ENCODE measurements around the gene ALAD. TPM values are rescaled to one million over a fixed set of nuclear protein-coding genes. Genes with fewer than 3 reads are reported as not detected.

The ALAD gene
- total RNA-seq, 1 donor = 42.0 TPM

GRCh38 chr9:113350937-113351336, 50.1 kb downstream of the ALAD start:
- DNase-seq (ENCODE audit: low read depth in 2 of 3, low spot score in 2 of 3) = peak in 2 of 3 donors; percentile 83 to 96

- DNase-seq (ENCODE audit: low read depth in 2 of 3, low spot score in 2 of 3) = peak in 1 of 3 donors; percentile 57
Measured at GRCh38 chr9:113350107-113350661, 50.9 kb downstream of the ALAD start.

- DNase-seq (ENCODE audit: low read depth in 2 of 3, low spot score in 2 of 3) = peak in 1 of 3 donors; percentile 63
Measured at GRCh38 chr9:113349445-113350094, 51.5 kb downstream of the ALAD start, which contains the start of gene BSPRY. TSS of gene BSPRY (plus strand) at chr9:113349541. CDS start at chr9:113349580, 39 bp downstream.

GRCh38 chr9:113349066-113349444, 52.0 kb downstream of the ALAD start:
- no peak for DNase-seq (ENCODE audit: low read depth in 2 of 3, low spot score in 2 of 3)

- no peak for DNase-seq (ENCODE audit: low read depth in 2 of 3, low spot score in 2 of 3)
Measured at GRCh38 chr9:113348437-113348836, 52.6 kb downstream of the ALAD start.

- no peak for DNase-seq (ENCODE audit: low read depth in 2 of 3, low spot score in 2 of 3)
Measured at GRCh38 chr9:113345671-113346070, 55.4 kb downstream of the ALAD start.

- DNase-seq (ENCODE audit: low read depth in 2 of 3, low spot score in 2 of 3) = no peak
Measured at GRCh38 chr9:113345190-113345589, 55.9 kb downstream of the ALAD start.

GRCh38 chr9:113343732-113344231, 57.3 kb downstream of the ALAD start:
- peak in 2 of 3 donors; percentile 86 to 94 for DNase-seq (ENCODE audit: low read depth in 2 of 3, low spot score in 2 of 3)

- peak in 1 of 3 donors; percentile 85 for DNase-seq (ENCODE audit: low read depth in 2 of 3, low spot score in 2 of 3)
Measured at GRCh38 chr9:113341712-113342410, 59.2 kb downstream of the ALAD start.

GRCh38 chr9:113340011-113340699, 60.9 kb downstream of the ALAD start, which contains the start of gene WDR31:
TSS of gene WDR31 (minus strand) at chr9:113340275. CDS start at chr9:113332022, 8,253 bp downstream.
- peak; percentile 65 to 84 (median 83) for DNase-seq (ENCODE audit: low read depth in 2 of 3, low spot score in 2 of 3)

- no peak for DNase-seq (ENCODE audit: low read depth in 2 of 3, low spot score in 2 of 3)
Measured at GRCh38 chr9:113337714-113338113, 63.4 kb downstream of the ALAD start.

Other genes with a start within 250 kb of the ALAD start
- gene FKBP15, start 180.0 kb downstream of the ALAD start, total RNA-seq = 17.8 TPM
- 5.4 TPM for gene SLC31A1, start 179.7 kb downstream of the ALAD start, total RNA-seq
- gene CDC26, start 125.7 kb downstream of the ALAD start, total RNA-seq = 8.1 TPM
- 20.5 TPM for gene PRPF4, start 125.6 kb downstream of the ALAD start, total RNA-seq
- gene RNF183, start 97.9 kb downstream of the ALAD start, total RNA-seq = under 0.01 TPM
- gene WDR31, start 61.0 kb downstream of the ALAD start, total RNA-seq = 3.2 TPM
- gene BSPRY, start 51.7 kb downstream of the ALAD start, total RNA-seq = 55.7 TPM
- 48.5 TPM for gene HDHD3, start 24.3 kb downstream of the ALAD start, total RNA-seq
- gene POLE3, start 9.4 kb upstream of the ALAD start, total RNA-seq = 59.0 TPM
- 2.7 TPM for gene C9orf43, start 9.5 kb upstream of the ALAD start, total RNA-seq
- gene RGS3, start 62.4 kb upstream of the ALAD start, total RNA-seq = 34.7 TPM